H1 (cell line): Measurements from ENCODE around the gene SCYGR4. TPM values are rescaled to one million over a fixed set of nuclear protein-coding genes. Genes with fewer than 3 reads are reported as not detected.

Experiments used
- E2F6 ChIP-seq: IDR thresholded peaks from 2 replicates; pipeline ENCODE4 v1.6.1; 2012; ENCODE audit warnings: inconsistent platforms
- EP300 ChIP-seq, 2 experiments: IDR thresholded peaks; 1 replicate in 1 of 2; 2 replicates in 1 of 2; pipeline ENCODE4 v1.6.1; 2011 to 2012; ENCODE audit warnings: low read depth in 2 of 2, low read length in 2 of 2, mild to moderate bottlenecking in 2 of 2, borderline replicate concordance in 1 of 2, inconsistent platforms in 1 of 2, moderate library complexity in 1 of 2
- SUZ12 ChIP-seq: fragments of 200-600 bp; sonication (generic); IDR thresholded peaks from 2 replicates; pipeline ENCODE4 v1.6.1; 2012; ENCODE audit warnings: mild to moderate bottlenecking, inconsistent platforms, low read length, moderate library complexity, mixed read lengths
- polyA plus RNA-seq, 7 experiments: library from polyadenylated mRNA; depleted of rRNA in 3 of 7; stranded (reverse) in 5 of 7; unstranded in 2 of 7; fragments of >200 nt in 5 of 7; fragments of 200-250 nt in 2 of 7; gene quantifications; 1 replicate in 5 of 7; 2 replicates in 1 of 7; 4 replicates in 1 of 7; pipeline versions ENCODE4 v1.2.1 to v1.2.3, GENCODE V29; 2011 to 2013; ENCODE audit warnings: missing spikeins in 2 of 7, mixed read lengths in 2 of 7
- total RNA-seq: library from RNA; stranded (reverse); fragmentation: NEBNext Ultra II Directional; extraction: Animal tissue kit (Norgen Biotek cat#: 25700); gene quantifications from 2 replicates; pipeline ENCODE4 v1.2.1, GENCODE V29; 2021

SCYGR4 gene
- total and polyA plus RNA-seq, 2 of the 8 experiments (the other 6 are each of a cell fraction or from before 2014, with no cell fraction given): not detected

GRCh38 chr2:227634201-227634600 is 16.9 kb downstream of the SCYGR4 start (continued):
- TF ChIP-seq EP300 (IDR thresholded peaks at IDR 0.05; ENCODE audit: borderline replicate concordance in 1 of 2, low read depth in 2 of 2, low read length in 2 of 2): no peak
- TF ChIP-seq E2F6: no peak
- no peak for TF ChIP-seq SUZ12
